ENCODE results near the gene RILP.

DNA sequence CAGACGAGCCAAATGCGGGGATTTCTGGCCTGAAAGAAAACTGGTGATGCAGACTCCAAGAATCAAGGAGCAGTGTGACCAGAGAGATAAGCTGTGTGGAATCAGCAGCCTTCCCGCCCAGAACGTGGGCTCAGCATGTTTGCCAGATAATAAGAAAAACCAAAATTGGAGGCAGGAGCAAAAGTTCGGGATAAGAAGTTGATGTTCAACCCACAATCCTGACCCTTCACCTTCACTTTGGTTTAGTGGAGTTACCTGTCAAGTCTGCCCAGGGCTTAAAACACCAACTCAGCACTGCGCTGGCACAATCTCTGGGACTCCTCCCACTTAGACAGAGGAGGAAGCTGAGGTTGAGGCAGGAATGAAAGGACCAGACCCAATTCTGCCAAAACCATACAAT lies 24.1 kb downstream of the RILP start:
- TF ChIP-seq POLR2A (IDR thresholded peaks at IDR 0.05): no peak
- TF ChIP-seq, protein P1, sequence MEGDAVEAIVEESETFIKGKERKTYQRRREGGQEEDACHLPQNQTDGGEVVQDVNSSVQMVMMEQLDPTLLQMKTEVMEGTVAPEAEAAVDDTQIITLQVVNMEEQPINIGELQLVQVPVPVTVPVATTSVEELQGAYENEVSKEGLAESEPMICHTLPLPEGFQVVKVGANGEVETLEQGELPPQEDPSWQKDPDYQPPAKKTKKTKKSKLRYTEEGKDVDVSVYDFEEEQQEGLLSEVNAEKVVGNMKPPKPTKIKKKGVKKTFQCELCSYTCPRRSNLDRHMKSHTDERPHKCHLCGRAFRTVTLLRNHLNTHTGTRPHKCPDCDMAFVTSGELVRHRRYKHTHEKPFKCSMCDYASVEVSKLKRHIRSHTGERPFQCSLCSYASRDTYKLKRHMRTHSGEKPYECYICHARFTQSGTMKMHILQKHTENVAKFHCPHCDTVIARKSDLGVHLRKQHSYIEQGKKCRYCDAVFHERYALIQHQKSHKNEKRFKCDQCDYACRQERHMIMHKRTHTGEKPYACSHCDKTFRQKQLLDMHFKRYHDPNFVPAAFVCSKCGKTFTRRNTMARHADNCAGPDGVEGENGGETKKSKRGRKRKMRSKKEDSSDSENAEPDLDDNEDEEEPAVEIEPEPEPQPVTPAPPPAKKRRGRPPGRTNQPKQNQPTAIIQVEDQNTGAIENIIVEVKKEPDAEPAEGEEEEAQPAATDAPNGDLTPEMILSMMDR (IDR thresholded peaks at IDR 0.05): no peak
